ENCODE data around the gene SLC39A3.

Gene SLC39A3

GRCh38 chr19:2743099-2743498 lies 3.3 kb upstream of the SLC39A3 start:
- DNase-seq (ENCODE audit: low read depth) = no peak
- H3K4me3 ChIP-seq (ENCODE audit: low read length) = no peak overlapping the region
- no peak for TF ChIP-seq CTCF (conservative IDR thresholded peaks at IDR 0.05; ENCODE audit: low read depth, low read length)

- H3K4me3 ChIP-seq (ENCODE audit: low read length) = no peak overlapping the region
- no peak for TF ChIP-seq CTCF (conservative IDR thresholded peaks at IDR 0.05; ENCODE audit: low read depth, low read length)
- no peak for DNase-seq (ENCODE audit: low read depth)
Measured at GRCh38 chr19:2740314-2740656, 468 bp upstream of the SLC39A3 start.

GRCh38 chr19:2736550-2737190 lies 3.1 kb downstream of the SLC39A3 start:
- no peak for DNase-seq (ENCODE audit: low read depth)
- TF ChIP-seq CTCF (conservative IDR thresholded peaks at IDR 0.05; ENCODE audit: low read depth, low read length) = no peak
- H3K4me3 ChIP-seq (ENCODE audit: low read length) = no peak overlapping the region

- no peak for TF ChIP-seq CTCF (conservative IDR thresholded peaks at IDR 0.05; ENCODE audit: low read depth, low read length)
- no peak for DNase-seq (ENCODE audit: low read depth)
- no peak overlapping the region for H3K4me3 ChIP-seq (ENCODE audit: low read length)
Measured at GRCh38 chr19:2735374-2735773, 4.4 kb downstream of the SLC39A3 start.

GRCh38 chr19:2734589-2735288 lies 5.1 kb downstream of the SLC39A3 start:
- H3K4me3 ChIP-seq (ENCODE audit: low read length) = no peak overlapping the region
- TF ChIP-seq CTCF (conservative IDR thresholded peaks at IDR 0.05; ENCODE audit: low read depth, low read length) = no peak
- no peak for DNase-seq (ENCODE audit: low read depth)

- no peak for DNase-seq (ENCODE audit: low read depth)
- H3K4me3 ChIP-seq (ENCODE audit: low read length) = no peak overlapping the region
- no peak for TF ChIP-seq CTCF (conservative IDR thresholded peaks at IDR 0.05; ENCODE audit: low read depth, low read length)
Measured at GRCh38 chr19:2733930-2734588, 5.8 kb downstream of the SLC39A3 start.

- no peak for DNase-seq (ENCODE audit: low read depth)
- no peak for TF ChIP-seq CTCF (conservative IDR thresholded peaks at IDR 0.05; ENCODE audit: low read depth, low read length)
- H3K4me3 ChIP-seq (ENCODE audit: low read length) = no peak overlapping the region
Measured at GRCh38 chr19:2732883-2733282, 6.9 kb downstream of the SLC39A3 start.

All from retinal pigment epithelial cell (primary cell).